GM19239 (cell line): Measurements from ENCODE around the gene SNRNP35.
"Not testable (repeated sequence)": the region's sequence is repeated elsewhere in the genome, so short reads cannot be mapped to it uniquely, and the experiment has no call there.

ENCODE experiments used
- DNase-seq: peaks from one replicate; pipeline ENCODE4 v3.0.0; 2011; ENCODE audit warnings: low spot score; ENCODE audit not compliant: insufficient read length
- FAIRE-seq: peaks from 2 replicates; lab custom pipeline; 2011; peaks lifted over from hg19 to GRCh38; lab: Jason Lieb, UNC

SNRNP35 gene

GRCh38 chr12:123446333-123446713 is 11.6 kb upstream of the SNRNP35 start:
- no peak for DNase-seq
- FAIRE-seq, result no peak

GRCh38 chr12:123449249-123449733 is 8.6 kb upstream of the SNRNP35 start:
- FAIRE-seq, result no peak
- DNase-seq, result no peak

DNA sequence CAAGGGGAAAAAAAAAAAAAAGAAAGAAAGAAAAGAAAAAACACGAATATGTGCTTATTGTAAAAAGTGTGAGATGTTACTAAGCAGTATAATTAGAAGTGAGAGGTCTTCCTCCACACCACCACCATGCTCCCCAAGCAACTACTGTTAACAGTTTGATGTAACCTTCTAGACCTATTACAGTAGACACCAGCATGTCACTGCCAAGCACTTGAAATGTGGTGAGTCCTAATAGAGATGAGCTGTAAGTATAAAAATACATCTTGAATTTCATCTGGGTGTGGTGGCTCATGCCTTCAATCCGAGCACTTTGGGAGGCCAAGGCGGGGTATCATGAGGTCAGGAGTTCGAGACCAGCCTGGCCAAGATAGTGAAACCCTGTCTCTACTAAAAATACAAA is 8.1 kb upstream of the SNRNP35 start:
- FAIRE-seq (no peak), DNase-seq (no peak)

DNA sequence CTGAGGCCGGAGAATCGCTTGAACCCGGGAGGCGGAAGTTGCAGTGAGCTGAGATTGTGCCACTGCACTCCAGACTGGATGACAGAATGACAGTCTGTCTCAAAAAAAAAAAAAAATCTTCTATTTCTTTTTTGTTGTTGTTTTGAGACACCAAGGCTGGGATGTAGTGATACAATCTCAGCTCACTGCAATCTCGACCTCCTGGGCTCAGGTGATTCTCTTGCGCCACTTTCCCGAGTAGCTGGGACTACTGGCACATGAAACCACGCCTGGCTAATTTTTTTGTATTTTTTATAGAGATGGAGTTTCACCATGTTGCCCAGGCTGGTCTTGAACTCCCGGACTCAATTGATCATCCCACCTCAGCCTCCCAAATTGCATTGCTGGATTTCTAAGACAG is 7.3 kb upstream of the SNRNP35 start:
- FAIRE-seq (no peak), DNase-seq (no peak)

- DNase-seq, FAIRE-seq: not testable (repeated sequence)
Measured at GRCh38 chr12:123452276-123452550, 5.7 kb upstream of the SNRNP35 start.

DNA sequence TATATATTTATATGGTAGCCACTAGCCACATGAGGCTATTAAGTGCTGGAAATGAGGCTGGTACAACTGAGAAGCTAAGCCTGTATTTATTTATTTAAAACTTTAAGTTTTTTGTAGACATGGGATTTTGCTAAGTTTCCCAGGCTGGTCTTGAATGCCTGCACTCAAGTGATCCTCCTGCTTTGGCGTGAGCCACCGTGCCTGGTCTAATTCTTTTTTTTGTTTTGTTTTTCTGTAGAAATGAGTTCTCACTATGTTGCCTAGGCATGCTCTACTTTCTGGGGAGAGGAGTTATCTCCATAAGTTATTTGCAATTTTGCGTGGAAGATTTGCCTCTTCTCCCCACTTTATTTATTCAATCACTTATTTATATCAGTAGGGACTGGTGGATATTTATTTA is 4.8 kb upstream of the SNRNP35 start:
- no peak for DNase-seq
- no peak for FAIRE-seq

DNA sequence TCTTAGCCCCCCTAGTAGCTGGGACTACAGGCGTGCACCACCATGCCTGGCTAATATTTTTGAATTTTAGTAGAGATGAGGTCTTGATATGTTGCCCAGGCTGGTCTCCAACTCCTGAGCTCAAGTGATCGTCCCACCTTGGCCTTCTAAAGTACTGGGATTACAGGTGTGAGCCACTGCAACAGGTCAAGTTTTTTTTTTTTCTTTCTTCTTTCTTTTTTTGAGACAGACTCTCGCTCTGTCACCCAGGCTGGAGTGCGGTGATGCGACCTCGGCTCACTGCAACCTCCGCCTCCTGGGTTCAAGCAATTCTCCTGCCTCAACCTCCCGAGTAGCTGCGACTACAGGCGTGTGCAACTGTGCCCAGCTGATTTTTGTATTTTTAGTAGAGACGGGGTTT is 5.2 kb downstream of the SNRNP35 start:
- not testable (repeated sequence) for DNase-seq, FAIRE-seq

DNA sequence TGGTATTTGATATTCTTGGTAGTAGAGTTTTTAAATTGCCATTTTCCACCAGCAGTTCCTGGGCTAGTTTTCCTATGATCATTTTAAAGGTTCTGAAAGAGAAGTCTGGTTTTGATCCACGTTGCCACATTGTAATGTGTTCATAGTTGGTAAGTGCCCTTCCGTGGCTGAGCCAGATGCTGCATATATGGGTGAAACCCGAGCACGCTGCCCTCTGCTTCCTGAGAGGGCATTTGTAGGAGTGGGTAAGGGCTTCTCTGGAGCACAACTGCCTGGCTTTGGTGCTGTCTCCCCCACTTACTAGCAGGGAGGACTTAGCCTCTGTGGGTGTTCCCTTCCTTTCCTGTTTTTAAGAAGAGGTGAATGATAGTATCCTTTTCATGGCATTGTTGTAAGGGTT is 7.1 kb downstream of the SNRNP35 start:
- no peak for FAIRE-seq

DNA sequence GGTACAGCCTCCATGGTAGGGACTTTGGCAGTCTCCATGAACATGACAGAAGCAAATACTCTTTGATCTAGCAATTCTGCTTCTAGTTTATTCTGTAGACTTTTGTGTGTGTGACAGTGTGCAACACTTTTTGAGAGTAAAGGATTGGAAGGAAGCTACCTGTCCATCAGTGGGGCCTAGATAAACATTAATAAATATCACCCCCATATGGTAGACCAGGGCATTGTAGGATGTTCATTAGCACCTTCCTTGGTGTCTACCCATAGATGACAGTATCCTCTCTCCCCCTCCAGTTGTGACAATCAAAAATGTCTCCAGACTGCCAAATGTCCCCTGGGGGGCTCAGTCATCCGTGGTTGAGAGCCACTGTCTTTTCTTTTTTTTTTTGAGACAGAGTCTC is 10.8 kb downstream of the SNRNP35 start:
- FAIRE-seq, result peak; percentile 82

More for the DNA sequence above, 7.1 kb downstream of the SNRNP35 start:
- no peak for DNase-seq

DNA sequence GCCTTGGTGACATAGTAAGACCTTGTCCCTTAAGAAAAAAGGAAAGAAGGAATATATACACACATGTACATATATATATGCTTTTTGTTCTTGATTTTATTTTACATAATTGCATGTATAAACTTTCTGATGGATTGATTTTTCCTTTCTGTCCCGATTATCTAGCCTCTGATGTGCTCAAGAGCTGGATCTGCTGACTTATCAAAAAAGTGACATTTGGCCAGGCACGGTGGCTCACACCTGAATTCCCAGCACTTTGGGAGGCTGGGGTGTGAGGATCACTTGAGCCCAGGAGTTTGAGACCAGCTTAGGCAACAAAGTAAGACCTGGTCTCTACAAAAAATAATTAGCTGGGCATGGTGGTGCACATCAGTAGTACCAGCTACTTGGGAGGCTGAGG is 12.0 kb downstream of the SNRNP35 start:
- FAIRE-seq (no peak), DNase-seq (no peak)

More for the DNA sequence above, 10.8 kb downstream of the SNRNP35 start:
- DNase-seq, result peak; percentile 42

DNA sequence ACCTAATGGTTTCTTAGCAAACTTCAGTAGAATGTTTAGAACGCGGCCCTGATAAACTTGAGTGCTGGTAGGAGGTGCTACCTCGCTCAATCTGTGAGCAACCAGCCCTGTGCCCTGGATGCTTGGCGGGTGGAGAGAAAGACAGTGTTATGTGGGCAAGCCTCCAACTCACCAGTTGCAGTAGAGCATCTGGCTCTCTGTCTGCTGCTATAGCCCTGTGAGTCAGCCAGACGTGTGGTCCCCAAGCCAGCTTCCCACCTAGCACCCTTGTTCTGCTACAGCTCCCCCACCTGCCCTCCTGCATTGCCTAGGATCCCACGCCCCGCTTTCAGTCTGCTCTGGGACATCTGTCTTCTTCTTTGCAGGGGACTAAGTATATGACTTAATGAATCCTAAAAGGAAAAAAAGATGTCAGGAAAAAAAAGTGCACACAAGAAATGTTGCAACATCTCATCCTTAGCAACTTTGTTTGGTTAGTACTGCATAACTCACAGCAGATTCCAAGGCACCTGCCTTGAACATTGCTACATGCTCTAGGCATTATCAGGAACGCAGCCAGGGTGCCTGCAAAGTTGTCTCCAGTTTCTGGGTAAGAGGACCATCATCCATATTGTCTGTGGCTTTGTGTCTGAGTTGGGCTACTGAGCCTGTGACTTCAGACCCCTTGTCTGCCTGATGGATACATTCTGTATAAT is 13.6 kb downstream of the SNRNP35 start:
- FAIRE-seq, result no peak
- DNase-seq, result no peak

GRCh38 chr12:123472438-123472849 is 14.5 kb downstream of the SNRNP35 start:
- no peak for DNase-seq
- FAIRE-seq, result no peak

DNA sequence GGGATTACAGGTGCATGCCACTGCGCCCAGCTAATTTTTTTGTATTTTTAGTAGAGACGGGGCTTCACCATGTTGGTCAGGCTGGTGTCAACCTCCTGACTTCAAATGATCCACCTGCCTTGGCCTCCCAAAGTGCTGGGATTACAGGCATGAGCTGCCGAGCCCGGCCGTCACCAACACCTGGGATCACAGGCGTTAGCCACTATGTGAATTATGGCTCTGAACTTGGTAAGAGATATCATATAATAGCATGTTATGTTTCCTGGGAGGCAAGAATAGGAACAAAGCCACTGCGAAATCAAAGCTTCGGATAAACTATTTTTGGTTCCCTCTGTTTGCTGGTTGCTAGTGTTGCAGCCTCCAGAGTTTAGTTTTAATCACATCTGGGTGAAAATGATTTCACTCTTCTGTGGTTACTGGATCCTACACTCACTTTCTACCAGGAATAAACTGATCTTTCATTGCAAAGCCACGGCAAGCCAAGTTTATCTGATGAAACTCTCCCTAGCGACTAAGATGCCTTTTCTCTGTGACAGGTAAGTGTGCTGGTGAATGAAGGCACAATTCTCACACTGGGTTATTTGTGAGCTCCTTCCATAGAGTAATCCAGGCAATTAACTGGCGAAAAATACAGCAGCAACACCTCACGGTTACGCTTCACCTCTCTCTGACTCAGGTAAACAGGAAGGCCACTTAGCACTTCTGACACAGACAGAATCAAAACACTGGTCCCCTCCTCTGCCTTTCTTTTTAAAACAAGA is 16.7 kb downstream of the SNRNP35 start:
- FAIRE-seq, result no peak

GRCh38 chr12:123475246-123475703 is 17.3 kb downstream of the SNRNP35 start:
- DNase-seq (no peak), FAIRE-seq (no peak)

More for the DNA sequence above, 16.7 kb downstream of the SNRNP35 start:
- no peak for DNase-seq

DNA sequence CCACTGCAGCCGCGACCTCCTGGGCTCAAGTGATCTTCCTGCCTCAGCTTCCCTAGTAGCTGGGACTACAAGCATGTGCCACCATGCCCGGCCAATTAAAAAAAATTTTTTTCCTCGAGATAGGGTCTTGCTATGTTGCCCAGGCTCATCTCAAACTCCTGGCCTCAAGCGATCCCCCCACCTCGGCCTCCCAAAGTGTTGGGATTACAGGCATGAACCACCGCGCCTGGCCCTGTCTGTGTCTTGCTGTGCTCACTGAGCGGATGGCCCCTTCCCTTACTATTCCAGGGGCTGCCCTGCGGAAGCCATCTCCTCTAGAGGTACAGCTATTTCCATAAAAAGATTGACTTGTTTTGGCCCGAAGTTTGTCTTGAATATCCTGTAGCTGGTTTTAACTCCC is 20.1 kb downstream of the SNRNP35 start:
- FAIRE-seq (no peak), DNase-seq (no peak)

DNA sequence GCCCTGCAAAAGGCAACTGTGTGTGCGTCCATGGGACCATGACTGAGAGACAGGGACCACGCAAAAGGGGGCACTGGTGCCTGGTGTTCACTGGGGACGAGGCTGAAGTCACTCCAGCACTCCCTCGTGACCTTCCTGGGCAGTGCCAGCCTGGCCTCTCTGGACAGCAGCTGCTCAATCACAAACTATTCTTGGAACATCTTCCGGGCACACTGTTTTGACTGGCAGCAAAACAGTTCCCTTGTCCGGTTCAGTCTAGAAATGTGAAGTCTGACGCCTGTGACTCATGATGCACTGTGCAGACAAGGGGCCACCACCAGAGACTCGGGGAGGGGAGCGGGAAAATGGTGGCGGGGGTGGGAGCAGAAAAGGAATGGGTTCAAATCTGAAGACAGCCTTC is 20.8 kb downstream of the SNRNP35 start:
- no peak for FAIRE-seq

GRCh38 chr12:123479442-123480180 is 21.7 kb downstream of the SNRNP35 start:
- DNase-seq (no peak), FAIRE-seq (peak; percentile 56)

More for the DNA sequence above, 20.8 kb downstream of the SNRNP35 start:
- no peak for DNase-seq

- not testable (repeated sequence) for FAIRE-seq
Measured at GRCh38 chr12:123481251-123481650, 23.3 kb downstream of the SNRNP35 start.

DNA sequence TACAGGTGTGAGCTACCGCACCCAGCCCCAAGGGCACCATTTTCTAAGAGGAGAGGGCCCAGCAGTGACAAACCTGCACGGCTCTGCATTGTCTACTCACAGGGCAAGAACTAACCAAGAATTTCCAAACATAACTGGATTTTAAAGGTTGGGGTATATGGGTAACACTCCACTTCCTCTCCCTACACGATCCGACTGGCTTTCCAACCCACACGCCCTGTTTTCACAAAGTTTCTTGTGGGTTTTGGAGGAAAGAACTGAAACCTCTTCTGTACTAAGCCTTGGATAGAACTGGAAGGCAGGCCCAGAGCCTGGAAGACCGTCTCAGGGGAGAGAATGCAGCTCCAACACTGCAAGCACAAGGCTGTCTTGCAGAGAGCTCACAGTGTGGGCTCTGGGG is 24.9 kb downstream of the SNRNP35 start:
- FAIRE-seq (no peak), DNase-seq (no peak)

More at GRCh38 chr12:123481251-123481650, 23.3 kb downstream of the SNRNP35 start:
- not testable (repeated sequence) for DNase-seq

GRCh38 chr12:123483602-123484248 is 25.8 kb downstream of the SNRNP35 start:
- DNase-seq, result no peak
- no peak for FAIRE-seq
